ENCODE measurements around the gene INPP5F.
A peak's percentile ranks its signal among the peaks of the same experiment; 100 is the strongest.
"Not testable (repeated sequence)": the region's sequence is repeated elsewhere in the genome, so short reads cannot be mapped to it uniquely, and the experiment has no call there.

The INPP5F gene

DNA sequence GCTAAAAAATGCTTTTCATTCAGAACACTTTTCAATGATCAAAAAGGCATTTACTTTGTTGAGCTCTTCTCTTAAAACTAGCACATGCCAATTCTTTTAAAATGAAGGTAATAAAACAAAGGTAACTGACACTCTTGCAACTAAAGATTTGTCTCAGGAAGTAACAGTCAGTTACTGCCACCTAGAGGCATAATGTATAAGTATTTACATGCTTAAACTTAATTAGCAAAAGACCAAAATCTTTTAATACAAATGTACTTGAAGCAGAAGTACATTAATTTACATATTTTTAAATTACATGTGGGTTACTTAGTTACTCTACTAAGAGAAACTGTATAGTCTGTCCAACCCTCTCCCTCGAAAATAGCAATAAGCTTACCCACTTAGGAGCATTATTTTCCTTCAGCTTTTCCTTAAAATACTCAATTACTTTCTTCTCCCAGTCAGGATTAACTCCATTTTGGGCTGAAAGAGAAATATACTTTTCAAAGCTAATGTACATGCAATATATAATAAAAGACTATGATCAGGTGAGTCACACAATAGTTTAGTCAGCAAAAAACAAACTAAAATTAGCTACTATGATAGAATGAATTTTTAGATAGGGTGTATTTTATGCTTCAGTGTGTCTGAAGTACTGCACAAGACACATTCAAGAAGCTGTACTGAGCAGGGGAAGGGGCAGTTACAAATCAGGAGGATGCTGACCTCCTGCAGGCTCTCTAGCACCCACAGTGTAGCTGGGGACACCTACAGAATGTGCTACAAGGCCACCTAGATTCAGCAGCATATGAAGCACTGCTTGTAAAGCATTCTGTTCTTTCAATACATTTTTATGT lies 133.8 kb downstream of the INPP5F start:
- TF ChIP-seq, protein P1, sequence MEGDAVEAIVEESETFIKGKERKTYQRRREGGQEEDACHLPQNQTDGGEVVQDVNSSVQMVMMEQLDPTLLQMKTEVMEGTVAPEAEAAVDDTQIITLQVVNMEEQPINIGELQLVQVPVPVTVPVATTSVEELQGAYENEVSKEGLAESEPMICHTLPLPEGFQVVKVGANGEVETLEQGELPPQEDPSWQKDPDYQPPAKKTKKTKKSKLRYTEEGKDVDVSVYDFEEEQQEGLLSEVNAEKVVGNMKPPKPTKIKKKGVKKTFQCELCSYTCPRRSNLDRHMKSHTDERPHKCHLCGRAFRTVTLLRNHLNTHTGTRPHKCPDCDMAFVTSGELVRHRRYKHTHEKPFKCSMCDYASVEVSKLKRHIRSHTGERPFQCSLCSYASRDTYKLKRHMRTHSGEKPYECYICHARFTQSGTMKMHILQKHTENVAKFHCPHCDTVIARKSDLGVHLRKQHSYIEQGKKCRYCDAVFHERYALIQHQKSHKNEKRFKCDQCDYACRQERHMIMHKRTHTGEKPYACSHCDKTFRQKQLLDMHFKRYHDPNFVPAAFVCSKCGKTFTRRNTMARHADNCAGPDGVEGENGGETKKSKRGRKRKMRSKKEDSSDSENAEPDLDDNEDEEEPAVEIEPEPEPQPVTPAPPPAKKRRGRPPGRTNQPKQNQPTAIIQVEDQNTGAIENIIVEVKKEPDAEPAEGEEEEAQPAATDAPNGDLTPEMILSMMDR (IDR thresholded peaks at IDR 0.05) = peak; percentile 81
- TF ChIP-seq ZFX (IDR thresholded peaks at IDR 0.05; ENCODE audit: borderline replicate concordance) = no peak
- H3K27ac ChIP-seq = no peak overlapping the region

DNA sequence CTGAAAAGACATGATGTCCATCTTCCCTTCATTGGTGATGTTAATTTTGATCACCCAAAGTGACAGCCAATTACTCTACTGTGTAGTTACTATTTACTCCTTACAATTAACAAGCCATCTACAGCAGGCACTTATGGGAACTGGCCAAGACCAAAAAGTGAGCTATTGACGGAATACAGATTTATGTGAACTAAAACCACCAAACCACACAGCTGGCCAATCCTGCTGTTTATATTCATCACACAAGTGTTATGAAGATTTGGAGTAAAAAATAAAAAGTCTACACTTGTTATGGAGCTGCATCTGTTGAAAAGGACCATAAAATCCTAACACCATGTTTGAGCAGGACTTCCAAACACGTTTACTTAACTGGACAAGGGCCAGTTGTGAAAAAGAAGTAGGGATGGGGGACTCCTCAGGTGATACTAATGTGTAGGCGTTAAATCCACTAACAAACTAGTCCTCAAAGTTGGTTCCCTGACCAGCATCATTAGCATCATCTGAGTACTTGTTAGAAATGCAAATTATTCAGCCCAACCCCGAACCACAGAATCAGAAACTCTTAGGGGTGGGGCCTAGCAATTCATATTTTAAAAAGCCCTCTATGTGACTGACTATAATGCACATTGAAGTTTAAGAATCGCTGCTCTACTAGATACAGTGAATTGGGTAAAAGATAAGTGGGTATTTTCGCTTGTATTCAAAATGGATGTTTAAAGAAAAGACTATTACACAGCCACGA lies 135.2 kb downstream of the INPP5F start:
- TF ChIP-seq, protein P1 (IDR thresholded peaks at IDR 0.05) = no peak
- TF ChIP-seq ZFX (IDR thresholded peaks at IDR 0.05; ENCODE audit: borderline replicate concordance) = no peak
- H3K27ac ChIP-seq = no peak overlapping the region

DNA sequence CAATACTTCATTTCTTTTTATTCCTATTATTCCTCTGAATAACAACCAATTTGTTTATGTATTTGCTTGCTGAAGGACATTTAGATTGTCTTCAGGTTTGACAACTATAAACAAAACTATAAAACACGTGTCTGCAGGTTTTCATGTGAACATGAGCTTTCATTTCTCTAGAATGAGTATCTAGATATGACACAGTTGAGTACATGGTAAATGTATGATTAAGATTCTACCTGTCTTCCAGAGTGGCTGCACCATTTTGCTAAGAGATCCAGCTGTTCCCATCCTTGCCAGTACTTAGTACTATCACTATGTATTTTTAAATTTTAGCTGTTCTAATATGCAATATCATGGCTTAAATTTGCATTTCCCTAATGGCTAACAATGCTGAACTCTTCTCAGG lies 136.7 kb downstream of the INPP5F start:
- TF ChIP-seq, protein P1 (IDR thresholded peaks at IDR 0.05) = no peak
- no peak for TF ChIP-seq ZFX (IDR thresholded peaks at IDR 0.05; ENCODE audit: borderline replicate concordance)
- no peak overlapping the region for H3K27ac ChIP-seq

DNA sequence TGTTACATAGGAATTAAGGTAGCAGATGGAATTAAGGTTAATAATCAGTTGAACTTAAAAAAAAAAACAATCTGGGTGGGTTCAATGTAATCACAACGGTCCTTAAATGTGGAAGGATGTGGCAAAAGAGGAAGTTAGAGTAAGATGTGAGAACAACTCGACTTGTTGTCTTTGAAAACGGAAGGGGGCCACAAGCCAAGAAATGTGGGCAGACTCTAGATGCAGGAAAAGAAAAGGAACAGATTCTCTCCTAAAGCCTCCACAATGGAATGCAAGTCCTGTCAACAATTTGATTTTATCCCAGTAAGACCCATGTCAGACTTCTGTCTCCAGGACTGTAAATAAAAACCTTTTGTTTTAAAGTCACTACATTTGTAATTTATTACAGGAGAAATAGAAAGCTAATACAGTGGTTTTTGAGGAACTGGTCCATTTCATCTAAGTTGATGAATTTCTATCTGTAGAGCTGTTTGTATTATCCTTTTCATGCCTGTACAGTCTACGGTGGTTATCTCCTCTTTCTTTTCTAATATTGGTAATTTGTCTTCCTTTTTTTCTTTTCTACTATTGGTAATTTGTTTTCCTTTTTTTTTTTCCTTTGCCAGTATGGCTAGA lies 138.2 kb downstream of the INPP5F start:
- H3K27ac ChIP-seq = no peak overlapping the region
- TF ChIP-seq, protein P1 (IDR thresholded peaks at IDR 0.05) = no peak
- TF ChIP-seq ZFX (IDR thresholded peaks at IDR 0.05; ENCODE audit: borderline replicate concordance) = no peak

DNA sequence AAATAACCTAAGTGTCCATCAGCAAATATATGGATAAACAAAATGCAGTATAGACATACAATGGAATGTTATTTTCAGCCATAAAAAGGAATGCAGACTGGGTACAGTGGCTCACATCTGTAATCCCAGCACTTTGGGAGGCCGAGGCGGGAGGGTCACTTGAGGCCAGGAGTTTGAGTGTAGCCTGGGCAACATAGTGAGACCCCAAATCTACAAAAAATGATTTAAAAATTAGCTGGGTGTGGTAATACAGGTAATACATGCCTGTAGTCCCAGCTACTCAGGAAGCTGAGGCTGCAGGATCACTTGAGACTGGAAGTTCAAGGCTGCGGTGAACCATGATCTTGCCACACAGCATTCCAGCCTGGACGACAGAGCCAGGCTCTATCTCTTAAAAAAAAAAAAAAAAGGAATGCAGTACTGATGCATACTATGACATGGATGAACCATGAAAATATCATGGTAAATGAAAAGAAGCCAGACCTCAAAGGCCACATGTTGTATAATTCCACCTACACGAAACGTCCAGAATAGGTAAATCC lies 139.9 kb downstream of the INPP5F start:
- no peak overlapping the region for H3K27ac ChIP-seq
- TF ChIP-seq ZFX (IDR thresholded peaks at IDR 0.05; ENCODE audit: borderline replicate concordance) = no peak
- TF ChIP-seq, protein P1 (IDR thresholded peaks at IDR 0.05) = no peak

DNA sequence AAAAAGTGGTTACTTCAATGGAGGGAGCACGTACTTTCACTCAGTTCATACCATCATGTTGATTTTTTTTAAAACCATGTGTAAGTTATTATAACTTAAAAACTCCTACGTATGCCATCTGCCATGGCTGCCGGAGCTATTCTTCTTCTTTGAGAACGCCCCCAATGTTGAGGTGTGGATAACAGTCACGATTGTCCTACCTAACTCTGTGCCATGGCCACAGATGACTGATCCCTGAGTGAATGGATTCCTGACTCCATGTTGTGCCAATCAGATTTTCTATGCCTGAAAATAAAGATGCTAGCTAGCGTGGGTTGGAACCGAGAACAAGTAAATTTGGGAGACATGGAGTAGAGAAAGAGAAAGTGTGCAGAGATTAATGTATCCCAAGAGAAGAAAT lies 141.5 kb downstream of the INPP5F start:
- no peak for TF ChIP-seq ZFX (IDR thresholded peaks at IDR 0.05; ENCODE audit: borderline replicate concordance)
- TF ChIP-seq, protein P1 (IDR thresholded peaks at IDR 0.05) = no peak

DNA sequence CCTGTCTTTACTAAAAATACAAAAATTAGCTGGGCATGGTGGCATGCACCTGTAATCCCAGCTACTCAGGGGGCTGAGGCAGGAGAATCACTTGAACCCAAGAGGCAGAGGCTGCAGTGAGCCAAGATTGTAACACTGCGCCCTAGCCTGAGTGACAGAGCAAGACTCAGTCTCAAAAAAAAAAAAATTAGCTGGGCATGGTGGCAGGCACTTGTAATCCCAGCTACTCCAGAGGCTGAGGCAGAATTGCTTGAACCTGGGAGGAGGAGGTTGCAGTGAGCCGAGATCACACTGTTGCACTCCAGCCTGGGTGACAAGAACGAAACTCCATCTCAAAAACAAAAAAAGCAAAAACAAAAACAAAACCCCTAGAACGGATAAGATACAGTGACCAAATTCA lies 143.5 kb downstream of the INPP5F start:
- H3K27ac ChIP-seq = not testable (repeated sequence)

More for the DNA sequence above, 141.5 kb downstream of the INPP5F start:
- H3K27ac ChIP-seq = no peak overlapping the region
